Endothelial cell of umbilical vein (primary cell): ENCODE results near the gene L3MBTL3. TPM values are rescaled to one million over a fixed set of nuclear protein-coding genes. Genes with fewer than 3 reads are reported as not detected.

Experiments used
- BruUV-seq: library from RNA; stranded (reverse); fragments of 400-500 nt; replicated peaks from 2 replicates; lab custom pipeline; 2021; lab: Mats Ljungman, UMichigan
- CTCF ChIA-PET: fragments of 300-600, 350-600 bp; sonication (Branson Sonifier 250); formaldehyde crosslinking; loops from one replicate; lab custom pipeline; 2021; ENCODE audit warnings: antibody characterized with exemption, inconsistent platforms; lab: Charles Lee
- POLR2A ChIA-PET: fragments of 300-600, 350-600 bp; sonication (Branson Sonifier 250); formaldehyde crosslinking; loops from one replicate; lab custom pipeline; 2021; ENCODE audit warnings: antibody characterized with exemption, inconsistent platforms; lab: Charles Lee
- DNase-seq: peaks from one replicate; pipeline ENCODE4 v3.0.0-alpha.2; 2011; ENCODE audit warnings: low read depth, low spot score
- FAIRE-seq: peaks from 2 replicates; lab custom pipeline; 2011; peaks lifted over from hg19 to GRCh38; lab: Jason Lieb, UNC
- H2AFZ ChIP-seq: 2 replicates; pipeline ENCODE4 v1.6.0; 2012; ENCODE audit warnings: low read depth, low read length, control low read depth, inconsistent platforms
- H3K27ac ChIP-seq: 2 replicates; pipeline ENCODE4 v1.5.1; 2011; ENCODE audit warnings: low read depth, mild to moderate bottlenecking, control low read depth, low read length, moderate library complexity; ENCODE audit not compliant: insufficient read depth
- H3K27me3 ChIP-seq, 2 experiments: 2 replicates each; pipeline versions ENCODE4 v1.6.0 to v1.6.1; 2011; ENCODE audit warnings: low read length in 2 of 2, mixed read lengths in 1 of 2; ENCODE audit not compliant: control insufficient read depth in 2 of 2, insufficient read depth in 2 of 2
- H3K36me3 ChIP-seq, 2 experiments: 2 replicates in 1 of 2; 3 replicates in 1 of 2; pipeline ENCODE4 v1.5.1; 2011; ENCODE audit warnings: low read length in 2 of 2, mild to moderate bottlenecking in 1 of 2, moderate library complexity in 1 of 2; ENCODE audit not compliant: control insufficient read depth in 2 of 2, insufficient read depth in 2 of 2; ENCODE audit errors: extremely low read depth in 1 of 2
- H3K4me1 ChIP-seq: 3 replicates; pipeline ENCODE4 v1.5.1; 2011; ENCODE audit warnings: mild to moderate bottlenecking, low read length; ENCODE audit not compliant: control insufficient read depth, insufficient read depth; ENCODE audit errors: extremely low read depth
- H3K4me2 ChIP-seq: 2 replicates; pipeline ENCODE4 v1.6.1; 2011; ENCODE audit warnings: low read length, control low read depth, mixed read lengths; ENCODE audit not compliant: insufficient read depth
- H3K4me3 ChIP-seq, 3 experiments: fragments of 200-600 bp in 1 of 3; sonication (generic), shearing (Covaris generic) in 1 of 3; replicated peaks in 1 of 3; 2 replicates each; pipeline ENCODE4 v1.5.1; 2011 to 2016; ENCODE audit warnings: control low read depth in 3 of 3, low read length in 3 of 3, mild to moderate bottlenecking in 2 of 3, inconsistent platforms in 1 of 3, low read depth in 1 of 3, moderate library complexity in 1 of 3; ENCODE audit not compliant: insufficient read depth in 1 of 3
- H3K79me2 ChIP-seq: 2 replicates; pipeline ENCODE4 v1.6.0; 2012; ENCODE audit warnings: low read length, inconsistent platforms; ENCODE audit not compliant: control insufficient read depth, insufficient read depth
- H3K9ac ChIP-seq: replicated peaks from 2 replicates; pipeline ENCODE3; 2011; ENCODE audit warnings: low read length, control low read depth; ENCODE audit not compliant: insufficient read depth; ENCODE audit errors: extremely low read depth
- H3K9me1 ChIP-seq: replicated peaks from 3 replicates; pipeline ENCODE4 v1.6.0; 2011; ENCODE audit warnings: mild to moderate bottlenecking, low read length; ENCODE audit not compliant: control insufficient read depth, insufficient read depth; ENCODE audit errors: extremely low read depth
- H3K9me3 ChIP-seq: replicated peaks from 2 replicates; pipeline ENCODE4 v1.5.1; 2012; ENCODE audit warnings: low read length, inconsistent platforms; ENCODE audit not compliant: control insufficient read depth, insufficient read depth
- H4K20me1 ChIP-seq: replicated peaks from 2 replicates; pipeline ENCODE3; 2011; ENCODE audit warnings: mild to moderate bottlenecking, low read length; ENCODE audit not compliant: control insufficient read depth, insufficient read depth; ENCODE audit errors: extremely low read depth
- CTCF ChIP-seq, 2 donors: IDR thresholded peaks; 1 replicate in 1 of 2; 2 replicates in 1 of 2; pipeline ENCODE4 v1.5.1; 2011; ENCODE audit warnings: low read length in 2 of 2, mild to moderate bottlenecking in 2 of 2, moderate library complexity in 2 of 2, control low read depth in 1 of 2, inconsistent platforms in 1 of 2, low read depth in 1 of 2; ENCODE audit not compliant: insufficient read depth in 1 of 2; ENCODE audit errors: extremely low read depth in 1 of 2
- EZH2 ChIP-seq: IDR thresholded peaks from 2 replicates; pipeline ENCODE4 v1.6.1; 2012; ENCODE audit warnings: borderline replicate concordance, low read depth, mild to moderate bottlenecking, moderate library complexity, low read length, inconsistent platforms; ENCODE audit not compliant: severe bottlenecking
- FOS ChIP-seq: IDR thresholded peaks from 2 replicates; pipeline ENCODE4 v1.6.1; 2011; ENCODE audit warnings: mild to moderate bottlenecking, low read length, moderate library complexity, borderline replicate concordance; ENCODE audit not compliant: insufficient read depth
- GATA2 ChIP-seq: IDR thresholded peaks from 2 replicates; pipeline ENCODE4 v1.7.0; 2011; ENCODE audit warnings: low read depth, mild to moderate bottlenecking, moderate library complexity, mixed read lengths, low read length; ENCODE audit not compliant: insufficient read length, insufficient read depth
- JUN ChIP-seq: IDR thresholded peaks from 2 replicates; pipeline ENCODE4 v1.6.1; 2011; ENCODE audit warnings: borderline replicate concordance, low read depth; ENCODE audit not compliant: insufficient read length, insufficient read depth
- MAX ChIP-seq: IDR thresholded peaks from 2 replicates; pipeline ENCODE4 v1.6.1; 2011; ENCODE audit not compliant: insufficient read depth, insufficient read length
- MYC ChIP-seq: IDR thresholded peaks from one replicate; pipeline ENCODE4 v1.6.1; 2011; ENCODE audit warnings: mild to moderate bottlenecking, low read depth, low read length
- POLR2A ChIP-seq: IDR thresholded peaks from 2 replicates; pipeline ENCODE4 v1.6.1; 2012; ENCODE audit warnings: low read depth, mild to moderate bottlenecking, control low read depth, low read length
- POLR2AphosphoS5 ChIP-seq: IDR thresholded peaks from 2 replicates; pipeline ENCODE4 v1.6.1; 2012; ENCODE audit warnings: low read depth, mild to moderate bottlenecking, control low read depth, low read length, moderate library complexity; ENCODE audit not compliant: insufficient read depth
- dilution Hi-C: fragments of 300-500 bp; cut with MboI; formaldehyde crosslinking; loops from one replicate; pipeline ENCODE4 v1.15.0; 2019; ENCODE audit warnings: low sequenced_read_pairs; ENCODE audit not compliant: extremely low pct_ligation_motif_present
- intact Hi-C: fragments of 100-400 bp; cut with micrococcal nuclease; formaldehyde crosslinking; loops from one replicate; pipeline ENCODE4 v1.10.0; 2022
- polyA plus RNA-seq, 4 experiments: library from polyadenylated mRNA; depleted of rRNA in 3 of 4; stranded (reverse) in 3 of 4; unstranded in 1 of 4; fragments of >200 nt; gene quantifications; 2 replicates each; pipeline versions ENCODE4 v1.2.1 to v1.2.3, GENCODE V29; 2011 to 2012; ENCODE audit warnings: missing spikeins in 1 of 4
- total RNA-seq: library from RNA; stranded (reverse); gene quantifications from 2 replicates; pipeline ENCODE4 v1.2.3, GENCODE V29; 2021

The L3MBTL3 gene
- total and polyA plus RNA-seq, 2 donors (not counting 3 experiments of a cell fraction or from before 2014, with no cell fraction given), result 26.5 to 86.1 TPM

GRCh38 chr6:129976110-129976509 is 42.3 kb upstream of the L3MBTL3 start:
- DNase-seq, result no peak
- Histone ChIP-seq H3K9me3 (no peaks in the 10 kb centered on the region), H3K4me2 (no peak overlapping the region), H3K4me1 (no peaks in the 10 kb centered on the region), H3K27me3 (peaks cover 0 to 5% of the 10 kb centered on the region in 2 experiments), H3K9me1 (no peaks in the 10 kb centered on the region), H2AFZ (no peak overlapping the region), H4K20me1 (no peaks in the 10 kb centered on the region), H3K4me3 (no peak overlapping the region), H3K9ac (no peak overlapping the region), H3K27ac (no peak overlapping the region), H3K36me3 (no peaks in the 10 kb centered on the region), H3K79me2 (no peaks in the 10 kb centered on the region)
- dilution Hi-C loops (no loop called here), intact Hi-C loops (no loop called here)
- POLR2A ChIA-PET, result no interaction called here
- TF ChIP-seq MYC (no peak), CTCF (IDR thresholded peaks at IDR 0.05; ENCODE audit: extremely low read depth in 1 of 2, insufficient read depth in 1 of 2, low read depth in 1 of 2, low read length in 2 of 2) (no peak), EZH2 (no peak), GATA2 (no peak), POLR2AphosphoS5 (no peak), FOS (no peak), JUN (no peak), MAX (no peak), POLR2A (no peak)
- no TSS peak for BruUV-seq
- CTCF ChIA-PET, result no interaction called here
- FAIRE-seq, result no peak
